Vagina (tissue), 2 donors: ENCODE results near the gene TAOK3. TPM values are rescaled to one million over a fixed set of nuclear protein-coding genes. Genes with fewer than 3 reads are reported as not detected.

Experiments
- DNase-seq, 2 donors: peaks; one replicate each; pipeline ENCODE4 v3.0.0-alpha.2; 2017; ENCODE audit errors: extremely low spot score in 2 of 2
- H3K27ac ChIP-seq: fragments of 200-600 bp; sonication (generic); one replicate; pipeline ENCODE4 v1.5.1; 2019
- H3K27me3 ChIP-seq: fragments of 200-600 bp; sonication (generic); one replicate; pipeline ENCODE4 v1.5.1; 2019
- H3K36me3 ChIP-seq, 2 donors: fragments of 200-600 bp; sonication (generic); one replicate each; pipeline ENCODE4 v1.5.1; 2017 to 2019
- H3K4me1 ChIP-seq: fragments of 200-600 bp; sonication (generic); one replicate; pipeline ENCODE4 v1.5.1; 2019
- H3K4me3 ChIP-seq, 2 donors: fragments of 200-600 bp; sonication (generic); 1 replicate in 1 of 2; 2 replicates in 1 of 2; pipeline ENCODE4 v1.5.1; 2016 to 2019
- H3K9me3 ChIP-seq: fragments of 200-600 bp; sonication (generic); one replicate; pipeline ENCODE4 v1.5.1; 2019
- POLR2A ChIP-seq, 2 donors: fragments of 450-650 bp; IDR thresholded peaks; one replicate each; pipeline ENCODE4 v1.6.1; 2017; ENCODE audit warnings: antibody characterized with exemption in 2 of 2, mild to moderate bottlenecking in 2 of 2, moderate library complexity in 2 of 2
- POLR2AphosphoS5 ChIP-seq, 2 donors: sonication (generic); formaldehyde crosslinking; IDR thresholded peaks; one replicate each; pipeline ENCODE4 v1.9.0; 2017; ENCODE audit warnings: antibody characterized with exemption in 2 of 2, mild to moderate bottlenecking in 2 of 2, low read depth in 1 of 2; ENCODE audit not compliant: insufficient read depth in 1 of 2
- intact Hi-C: fragments of 100-400 bp; cut with DNase I; formaldehyde crosslinking; loops from one replicate; pipeline ENCODE4 v1.15.1; 2023
- total RNA-seq: library from RNA; depleted of rRNA; stranded (reverse); fragments of >200 nt; gene quantifications from one replicate; pipeline ENCODE4 v1.2.3, GENCODE V29; 2016
- TF ChIP-seq, protein P1 (sequence below), 3 experiments: fragments of 450-650 bp in 2 of 3; fragments of 200-600 bp in 1 of 3; sonication (generic) in 1 of 3; IDR thresholded peaks; one replicate each; pipeline ENCODE4 v1.5.1; 2017 to 2019; ENCODE audit warnings: antibody characterized with exemption in 3 of 3, mild to moderate bottlenecking in 2 of 3, moderate library complexity in 2 of 3

The TAOK3 gene
- total RNA-seq, 1 donor from 2014 or later: 41.0 TPM

DNA sequence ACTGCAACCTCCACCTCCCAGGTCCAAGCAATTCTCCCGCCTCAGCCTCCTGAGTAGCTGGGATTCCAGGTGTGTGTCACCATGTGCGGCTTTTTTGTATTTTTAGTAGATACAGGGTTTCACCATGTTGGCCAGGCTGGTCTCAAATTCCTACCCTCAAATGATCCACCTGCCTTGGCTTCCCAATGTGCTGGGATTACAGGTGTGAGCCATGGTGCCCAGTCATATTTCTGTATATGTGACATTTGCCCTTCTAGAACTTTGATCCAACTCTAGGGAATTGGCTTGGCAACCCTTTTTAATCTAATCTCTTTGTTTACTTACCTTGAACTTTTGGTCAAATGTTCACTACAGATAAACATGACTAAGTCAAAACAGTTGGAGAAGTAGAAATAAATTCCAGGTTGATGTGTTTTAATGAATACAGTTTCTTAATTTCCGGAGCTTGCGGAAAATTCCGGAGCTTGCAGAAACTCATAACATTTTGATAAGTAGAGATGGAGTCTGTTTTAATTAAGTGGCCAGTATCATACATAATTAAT is 248.3 kb downstream of the TAOK3 start:
- no peak overlapping the region for H3K27ac ChIP-seq
- no peaks in the 10 kb centered on the region for H3K36me3 ChIP-seq
- intact Hi-C loops: loop anchor here (5.0 kb wide), 1 partner anchor 253 kb away; the partner anchor contains the start of gene SUDS3
- no peak overlapping the region for H3K4me3 ChIP-seq
- no peaks in the 10 kb centered on the region for H3K27me3 ChIP-seq
- TF ChIP-seq, protein P1, sequence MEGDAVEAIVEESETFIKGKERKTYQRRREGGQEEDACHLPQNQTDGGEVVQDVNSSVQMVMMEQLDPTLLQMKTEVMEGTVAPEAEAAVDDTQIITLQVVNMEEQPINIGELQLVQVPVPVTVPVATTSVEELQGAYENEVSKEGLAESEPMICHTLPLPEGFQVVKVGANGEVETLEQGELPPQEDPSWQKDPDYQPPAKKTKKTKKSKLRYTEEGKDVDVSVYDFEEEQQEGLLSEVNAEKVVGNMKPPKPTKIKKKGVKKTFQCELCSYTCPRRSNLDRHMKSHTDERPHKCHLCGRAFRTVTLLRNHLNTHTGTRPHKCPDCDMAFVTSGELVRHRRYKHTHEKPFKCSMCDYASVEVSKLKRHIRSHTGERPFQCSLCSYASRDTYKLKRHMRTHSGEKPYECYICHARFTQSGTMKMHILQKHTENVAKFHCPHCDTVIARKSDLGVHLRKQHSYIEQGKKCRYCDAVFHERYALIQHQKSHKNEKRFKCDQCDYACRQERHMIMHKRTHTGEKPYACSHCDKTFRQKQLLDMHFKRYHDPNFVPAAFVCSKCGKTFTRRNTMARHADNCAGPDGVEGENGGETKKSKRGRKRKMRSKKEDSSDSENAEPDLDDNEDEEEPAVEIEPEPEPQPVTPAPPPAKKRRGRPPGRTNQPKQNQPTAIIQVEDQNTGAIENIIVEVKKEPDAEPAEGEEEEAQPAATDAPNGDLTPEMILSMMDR (IDR thresholded peaks at IDR 0.05): no peak
- TF ChIP-seq POLR2AphosphoS5 (IDR thresholded peaks at IDR 0.05; ENCODE audit: insufficient read depth in 1 of 2, low read depth in 1 of 2) (no peak), POLR2A (IDR thresholded peaks at IDR 0.05) (no peak)
- no peaks in the 10 kb centered on the region for H3K4me1 ChIP-seq
- no peak for DNase-seq
- no peaks in the 10 kb centered on the region for H3K9me3 ChIP-seq

DNA sequence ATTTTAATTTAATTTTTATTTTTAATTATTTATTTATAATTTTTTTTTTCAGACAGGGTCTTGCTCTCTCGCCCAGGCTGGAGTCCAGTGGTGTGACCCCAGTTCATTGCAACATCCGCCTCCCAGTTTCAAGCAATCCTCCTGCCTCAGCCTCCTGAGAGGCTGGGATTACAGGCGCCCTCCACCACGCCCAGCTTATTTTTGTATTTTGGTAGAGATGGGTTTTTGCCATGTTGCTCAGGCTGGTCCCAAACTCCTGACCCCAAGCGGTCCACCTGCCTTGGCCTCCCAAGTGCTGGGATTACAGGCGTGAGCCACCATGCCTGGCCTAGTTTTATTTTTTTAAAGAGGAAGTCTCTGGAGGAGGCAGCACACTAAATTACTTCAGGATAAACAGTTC is 250.4 kb downstream of the TAOK3 start:
- no peak for DNase-seq
- no peak overlapping the region for H3K27ac ChIP-seq
- H3K27me3 ChIP-seq: no peaks in the 10 kb centered on the region
- intact Hi-C loops: loop anchor here (5.0 kb wide), 1 partner anchor 255 kb away; the partner anchor contains the start of gene SUDS3
- TF ChIP-seq, protein P1 (IDR thresholded peaks at IDR 0.05): no peak
- no peak for TF ChIP-seq POLR2AphosphoS5 (IDR thresholded peaks at IDR 0.05; ENCODE audit: insufficient read depth in 1 of 2, low read depth in 1 of 2)
- no peak for TF ChIP-seq POLR2A (IDR thresholded peaks at IDR 0.05)
- no peaks in the 10 kb centered on the region for H3K4me1 ChIP-seq
- no peak overlapping the region for H3K4me3 ChIP-seq
- H3K36me3 ChIP-seq: no peaks in the 10 kb centered on the region
- H3K9me3 ChIP-seq: no peaks in the 10 kb centered on the region

DNA sequence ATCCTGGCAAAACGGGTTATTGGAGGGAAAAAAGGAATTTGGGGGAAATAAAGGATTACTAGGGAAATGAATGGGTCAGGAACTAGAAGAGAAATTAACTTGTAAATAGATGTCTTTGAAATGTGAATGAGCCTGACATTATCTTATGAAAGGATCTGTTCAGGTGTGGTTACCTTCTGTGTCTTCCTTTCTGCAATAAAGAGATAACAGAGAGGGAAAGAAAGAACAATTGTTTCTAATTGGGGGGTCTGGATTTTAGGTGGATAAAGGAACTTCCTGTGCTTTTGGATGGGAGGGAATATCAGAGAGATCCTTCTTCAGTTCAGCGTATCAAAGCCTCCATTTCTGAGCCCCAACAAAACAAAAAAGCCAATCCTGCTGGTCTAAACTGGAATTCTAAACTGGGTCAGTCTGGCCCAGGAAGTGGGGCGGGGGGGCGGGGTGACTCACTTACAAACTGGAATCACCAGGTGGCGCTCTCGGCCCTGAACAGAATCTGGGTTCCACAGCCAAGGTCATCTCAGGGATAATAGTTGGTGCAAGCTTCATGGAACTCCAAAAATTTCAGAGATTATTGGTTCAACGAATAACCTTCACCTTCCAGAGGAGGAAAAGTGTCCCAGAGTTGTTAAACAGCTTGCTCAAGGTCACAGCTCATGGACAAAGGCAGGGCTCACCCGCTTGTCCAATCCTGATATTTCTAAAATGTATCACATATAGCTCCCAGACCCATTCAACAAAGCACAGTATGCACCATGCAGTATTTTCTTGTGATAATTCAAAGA is 251.9 kb downstream of the TAOK3 start:
- TF ChIP-seq, protein P1 (IDR thresholded peaks at IDR 0.05): peak in 1 of 3 experiments; percentile 71
- TF ChIP-seq POLR2AphosphoS5 (IDR thresholded peaks at IDR 0.05; ENCODE audit: insufficient read depth in 1 of 2, low read depth in 1 of 2): peak in 1 of 2 donors; percentile 13
- TF ChIP-seq POLR2A (IDR thresholded peaks at IDR 0.05): no peak
- no peak overlapping the region for H3K4me3 ChIP-seq
- intact Hi-C loops: loop anchor here (5.0 kb wide), 1 partner anchor 257 kb away; the partner anchor contains the start of gene SUDS3
- H3K36me3 ChIP-seq: no peaks in the 10 kb centered on the region
- H3K27me3 ChIP-seq: no peaks in the 10 kb centered on the region
- no peak for DNase-seq
- H3K27ac ChIP-seq: no peak overlapping the region
- H3K4me1 ChIP-seq: no peaks in the 10 kb centered on the region
- H3K9me3 ChIP-seq: no peaks in the 10 kb centered on the region

DNA sequence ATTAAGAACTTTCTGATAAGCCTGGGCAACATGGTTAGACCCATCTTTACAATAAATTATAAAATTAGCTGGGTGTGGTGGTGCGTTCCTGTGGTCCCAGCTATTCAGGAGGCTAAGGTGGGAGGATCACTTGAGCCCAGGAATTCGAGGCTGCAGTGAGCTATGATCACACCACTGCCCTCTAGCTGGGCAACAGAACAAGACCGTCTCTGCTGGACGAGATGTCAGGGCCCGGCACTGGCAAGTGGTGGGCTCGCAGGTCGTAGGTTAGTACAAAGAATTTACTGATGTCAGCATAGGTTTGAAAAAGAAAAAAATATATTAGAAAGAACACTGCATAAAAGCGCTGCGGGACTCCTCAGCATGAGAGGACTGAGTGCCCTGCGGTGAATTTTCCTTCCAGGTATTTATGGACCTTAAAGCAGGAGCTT is 253.2 kb downstream of the TAOK3 start:
- intact Hi-C loops: no loop called here
- no peak for DNase-seq
- no peaks in the 10 kb centered on the region for H3K36me3 ChIP-seq
- H3K27ac ChIP-seq: no peak overlapping the region
- TF ChIP-seq POLR2A (IDR thresholded peaks at IDR 0.05): no peak
- H3K9me3 ChIP-seq: no peaks in the 10 kb centered on the region
- no peaks in the 10 kb centered on the region for H3K4me1 ChIP-seq
- no peak overlapping the region for H3K4me3 ChIP-seq
- no peaks in the 10 kb centered on the region for H3K27me3 ChIP-seq

DNA sequence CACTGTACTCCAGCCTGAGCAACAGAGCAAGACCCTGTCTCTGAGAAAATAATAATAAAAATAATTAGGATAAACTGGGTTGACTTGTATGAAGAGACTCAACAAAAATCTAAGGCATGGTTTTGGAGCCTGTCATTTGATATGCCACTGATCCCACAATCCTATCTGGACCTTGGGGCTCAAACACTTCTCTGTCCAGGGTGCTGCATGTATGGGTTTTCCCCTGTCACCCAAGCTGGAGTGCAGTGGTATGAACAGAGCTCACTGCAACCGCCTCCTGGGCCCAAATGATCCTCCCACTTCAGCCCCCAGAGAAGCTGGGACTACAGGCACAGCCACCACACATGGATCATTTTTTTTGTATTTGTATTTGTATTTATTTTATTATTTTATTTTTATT is 263.6 kb downstream of the TAOK3 start:
- intact Hi-C loops: no loop called here
- H3K4me3 ChIP-seq: no peak overlapping the region
- H3K4me1 ChIP-seq: peaks cover 7% of the 10 kb centered on the region
- H3K27me3 ChIP-seq: no peaks in the 10 kb centered on the region
- TF ChIP-seq POLR2A (IDR thresholded peaks at IDR 0.05) (no peak), POLR2AphosphoS5 (IDR thresholded peaks at IDR 0.05; ENCODE audit: insufficient read depth in 1 of 2, low read depth in 1 of 2) (no peak)
- TF ChIP-seq, protein P1 (IDR thresholded peaks at IDR 0.05): no peak
- no peaks in the 10 kb centered on the region for H3K9me3 ChIP-seq
- no peaks in the 10 kb centered on the region for H3K36me3 ChIP-seq
- no peak for DNase-seq
- no peak overlapping the region for H3K27ac ChIP-seq
